Measurements from ENCODE around the gene SCMH1.
"Not testable (repeated sequence)": the region's sequence is repeated elsewhere in the genome, so short reads cannot be mapped to it uniquely, and the experiment has no call there.

Gene SCMH1

DNA sequence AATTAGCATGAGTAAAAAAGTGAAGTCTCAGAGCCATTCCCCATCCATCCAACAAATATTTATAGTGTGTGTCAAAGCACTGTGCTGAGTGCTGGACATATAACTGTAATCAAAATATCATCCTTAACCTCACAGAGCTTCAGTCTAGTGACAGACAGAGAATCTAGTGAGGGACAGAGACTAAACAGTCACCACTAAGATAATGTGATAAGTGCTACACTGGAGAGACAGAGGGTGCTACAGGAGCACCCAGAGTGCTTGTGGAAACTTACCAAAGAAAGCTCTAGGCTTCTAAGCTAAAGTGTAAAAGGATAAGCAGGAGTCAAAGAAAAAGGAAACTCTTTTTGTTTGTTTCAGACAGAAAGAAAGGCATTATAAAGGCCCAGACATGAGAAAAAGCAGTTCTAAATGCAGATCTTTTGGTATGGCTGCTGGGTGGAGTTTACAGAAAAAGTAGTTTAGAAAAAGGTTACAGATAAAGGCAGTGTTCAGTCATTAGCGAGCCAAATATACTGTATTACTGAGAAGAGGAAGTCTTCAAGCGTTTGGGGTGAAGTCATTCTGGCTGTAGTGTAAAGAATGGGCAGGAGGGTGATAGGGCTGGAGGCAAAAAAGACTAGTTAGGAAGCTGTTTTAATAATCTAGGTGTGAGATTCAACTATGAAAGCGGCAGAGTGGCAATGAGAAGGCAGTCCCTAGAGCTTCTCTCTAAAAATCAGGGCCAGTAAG is 83.8 kb downstream of the SCMH1 start:
- no peak for DNase-seq (ENCODE audit: extremely low read depth in 1 of 2, low read depth in 1 of 2)

DNA sequence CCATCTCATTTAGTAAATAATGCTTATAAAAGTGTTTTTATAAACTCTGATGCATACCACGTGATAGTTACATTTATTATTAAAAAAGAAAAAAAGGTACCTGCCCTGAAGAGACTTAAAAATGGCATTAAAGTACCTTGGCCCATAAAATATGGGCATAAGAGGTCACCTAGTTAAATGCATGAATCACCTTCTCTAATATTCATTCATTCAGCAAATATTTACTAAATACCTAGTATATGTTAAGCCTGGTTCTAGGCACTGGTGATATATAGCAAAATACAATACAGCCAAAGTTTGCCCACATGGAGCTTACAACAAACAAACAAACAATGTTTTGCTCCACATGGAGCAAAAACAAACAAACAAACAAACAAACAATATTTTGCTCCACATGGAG is 87.0 kb downstream of the SCMH1 start:
- no peak for DNase-seq (ENCODE audit: extremely low read depth in 1 of 2, low read depth in 1 of 2)

DNA sequence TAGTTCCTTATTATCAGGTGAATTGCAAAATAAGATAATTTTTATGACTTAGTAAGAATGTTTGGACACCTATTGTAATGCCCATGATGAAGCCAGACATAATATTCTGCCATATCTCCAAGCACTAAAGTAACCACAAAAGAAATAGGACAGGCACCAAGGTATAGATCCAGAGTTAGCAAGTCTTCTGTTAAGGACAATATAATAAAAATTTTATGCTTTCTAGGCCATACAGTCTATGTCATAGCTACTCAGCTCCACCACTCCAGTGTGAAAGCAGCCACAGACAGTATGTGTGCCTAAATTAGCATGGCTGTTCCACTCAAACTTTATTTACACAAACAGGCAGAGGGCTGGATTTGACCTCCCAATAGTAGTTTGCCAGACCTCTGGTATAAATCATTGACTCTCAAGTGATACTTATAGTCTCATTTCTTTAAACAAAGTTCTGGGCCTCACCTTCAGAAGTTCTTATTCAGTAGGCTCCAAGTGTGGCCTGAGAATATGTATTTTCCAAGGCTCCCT is 88.3 kb downstream of the SCMH1 start:
- no peak for DNase-seq (ENCODE audit: extremely low read depth in 1 of 2, low read depth in 1 of 2)

DNA sequence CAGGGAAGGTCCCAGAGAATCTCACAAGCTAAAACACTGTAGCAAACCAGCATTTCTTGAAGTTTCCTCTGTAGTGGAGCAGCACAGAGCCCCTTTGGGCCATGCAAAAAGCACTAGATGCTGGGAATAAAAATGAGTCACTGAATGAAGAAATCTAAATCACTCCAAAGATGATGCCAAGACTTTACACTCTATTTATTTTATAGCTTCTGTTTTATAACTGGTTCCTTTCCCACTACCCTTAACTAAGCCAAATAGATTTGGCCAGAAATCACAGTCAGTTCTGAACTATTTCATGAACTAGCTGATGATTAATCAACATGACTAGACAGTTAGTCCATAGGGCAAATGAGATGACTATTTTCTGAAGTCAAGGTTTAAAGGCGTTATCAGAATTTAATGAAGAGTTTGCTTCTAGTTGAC is 89.5 kb downstream of the SCMH1 start:
- DNase-seq (ENCODE audit: extremely low read depth in 1 of 2, low read depth in 1 of 2): no peak

DNA sequence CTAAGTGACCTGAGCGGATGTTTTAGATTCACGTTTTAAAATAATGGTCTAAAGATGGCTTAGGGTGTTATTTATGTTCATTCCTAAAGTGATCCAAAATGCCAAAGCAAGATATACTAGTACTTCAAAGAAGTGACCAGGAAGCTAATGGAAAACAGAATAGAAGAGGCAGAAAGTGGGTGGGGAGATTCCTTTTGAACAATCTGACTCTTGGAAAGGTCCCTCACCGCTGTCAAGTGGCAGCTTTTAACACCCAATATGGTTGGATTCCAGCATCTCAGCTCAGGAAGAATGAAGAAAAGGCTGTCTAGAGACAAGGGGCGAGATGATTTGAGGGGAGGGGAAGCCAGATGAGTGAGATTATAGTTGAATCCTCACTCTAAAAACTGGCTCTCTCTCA is 90.3 kb downstream of the SCMH1 start:
- DNase-seq (ENCODE audit: extremely low read depth in 1 of 2, low read depth in 1 of 2): no peak

DNA sequence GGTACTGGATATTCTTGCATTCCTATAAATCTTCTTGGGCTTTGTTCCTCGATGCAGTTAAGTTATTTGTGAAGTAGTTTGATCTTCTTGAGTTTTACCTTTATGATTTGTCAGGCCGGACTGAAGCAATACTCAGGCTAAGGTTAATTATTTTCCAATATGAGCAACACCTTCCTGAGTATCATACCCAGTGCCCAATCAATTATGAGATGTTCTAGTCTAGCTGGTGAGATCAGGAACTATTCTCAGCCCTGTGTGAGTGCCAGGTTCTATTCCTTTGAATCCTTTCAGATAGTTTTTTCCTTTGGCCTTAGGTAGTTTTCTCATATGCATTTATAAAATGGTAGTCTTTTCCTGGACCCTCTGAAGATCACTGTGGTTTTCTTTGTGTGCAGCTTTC is 92.5 kb downstream of the SCMH1 start:
- no peak for DNase-seq (ENCODE audit: extremely low read depth in 1 of 2, low read depth in 1 of 2)

DNA sequence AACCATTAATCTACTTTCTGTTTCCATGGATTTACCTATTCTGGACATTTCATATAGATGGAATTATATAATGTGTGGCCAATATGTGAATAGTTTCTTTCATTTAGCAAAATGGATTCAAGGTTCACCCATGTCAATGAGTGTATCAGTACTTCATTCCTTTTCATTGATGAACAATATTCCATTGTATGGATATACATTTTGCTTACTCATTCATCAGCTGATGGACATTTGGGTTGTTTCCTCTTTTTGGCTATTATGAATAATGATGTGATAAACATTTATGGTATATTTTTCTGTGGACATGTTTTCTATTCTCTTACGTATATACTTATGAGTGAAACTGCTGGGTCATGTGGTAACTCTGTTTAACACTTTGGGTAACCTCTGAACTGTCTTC is 97.8 kb downstream of the SCMH1 start:
- DNase-seq (ENCODE audit: extremely low read depth in 1 of 2, low read depth in 1 of 2): no peak

DNA sequence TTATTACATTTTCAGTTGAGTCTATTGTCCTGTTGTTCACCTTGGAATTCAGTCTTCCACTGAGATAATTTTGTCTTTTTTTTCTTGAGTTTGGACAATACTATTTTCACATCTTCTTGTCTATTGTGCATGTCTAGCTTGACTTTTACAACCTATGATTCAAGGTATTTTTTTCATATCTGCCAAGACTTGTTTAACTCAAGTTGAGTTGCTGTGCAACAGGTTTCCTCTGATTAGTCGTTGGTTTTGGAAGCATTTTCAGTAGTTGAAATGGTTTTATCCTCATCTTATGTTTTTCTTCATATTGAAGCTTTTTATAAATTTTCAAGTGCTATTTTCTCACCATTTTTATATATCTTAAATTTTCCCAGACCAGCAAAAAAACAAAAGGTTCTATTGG is 103.6 kb downstream of the SCMH1 start:
- DNase-seq (ENCODE audit: extremely low read depth in 1 of 2, low read depth in 1 of 2): no peak

DNA sequence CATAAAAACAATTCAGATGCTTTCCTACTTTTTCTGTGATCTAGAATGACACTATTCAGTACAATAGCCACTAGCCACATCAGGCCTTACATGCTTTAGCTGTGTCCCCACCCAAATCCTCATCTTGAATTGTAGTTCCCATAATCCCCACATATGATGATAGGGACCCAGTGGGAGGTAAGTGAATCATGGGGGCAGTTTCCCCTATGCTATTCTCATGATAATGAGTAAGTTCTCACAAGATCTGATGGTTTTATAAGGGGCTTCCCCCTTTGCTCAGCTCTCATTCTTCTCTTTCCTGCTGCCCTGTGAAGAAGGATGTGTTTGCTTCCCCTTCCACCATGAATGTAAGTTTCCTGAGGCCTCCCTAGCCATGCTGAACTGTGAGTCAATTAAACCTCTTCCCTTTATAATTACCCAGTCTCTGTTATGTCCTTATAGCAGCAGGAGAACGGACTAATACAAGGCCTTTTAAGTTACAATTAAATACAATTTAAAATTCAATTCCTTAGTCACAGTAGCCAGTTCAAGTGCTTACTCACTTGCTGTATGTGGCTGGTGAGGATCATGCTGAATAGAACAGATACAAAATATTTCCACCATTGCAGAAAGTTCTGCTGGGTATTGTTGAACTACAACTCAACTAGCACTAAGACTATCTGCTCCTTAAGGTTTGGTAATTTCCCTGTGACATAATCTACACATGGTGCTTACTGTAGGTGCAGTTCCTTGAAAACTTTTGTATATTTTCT is 106.7 kb downstream of the SCMH1 start:
- DNase-seq (ENCODE audit: extremely low read depth in 1 of 2, low read depth in 1 of 2): no peak

DNA sequence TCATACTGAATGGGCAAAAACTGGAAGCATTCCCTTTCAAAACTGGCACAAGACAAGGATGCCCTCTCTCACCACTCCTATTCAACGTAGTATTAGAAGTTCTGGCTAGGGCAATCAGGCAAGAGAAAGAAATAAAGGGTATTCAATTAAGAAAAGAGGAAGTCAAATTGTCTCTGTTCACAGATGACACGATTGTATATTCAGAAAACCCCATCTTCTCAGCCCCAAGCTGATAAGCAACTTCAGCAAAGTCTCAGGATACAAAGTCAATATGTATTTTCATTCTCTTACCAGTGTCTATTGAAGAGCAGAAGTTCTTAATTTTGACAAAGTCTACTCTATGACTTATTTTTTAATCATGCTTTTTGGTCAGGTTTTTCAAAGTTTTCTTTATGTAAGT is 107.8 kb downstream of the SCMH1 start:
- DNase-seq (ENCODE audit: extremely low read depth in 1 of 2, low read depth in 1 of 2): not testable (repeated sequence)

DNA sequence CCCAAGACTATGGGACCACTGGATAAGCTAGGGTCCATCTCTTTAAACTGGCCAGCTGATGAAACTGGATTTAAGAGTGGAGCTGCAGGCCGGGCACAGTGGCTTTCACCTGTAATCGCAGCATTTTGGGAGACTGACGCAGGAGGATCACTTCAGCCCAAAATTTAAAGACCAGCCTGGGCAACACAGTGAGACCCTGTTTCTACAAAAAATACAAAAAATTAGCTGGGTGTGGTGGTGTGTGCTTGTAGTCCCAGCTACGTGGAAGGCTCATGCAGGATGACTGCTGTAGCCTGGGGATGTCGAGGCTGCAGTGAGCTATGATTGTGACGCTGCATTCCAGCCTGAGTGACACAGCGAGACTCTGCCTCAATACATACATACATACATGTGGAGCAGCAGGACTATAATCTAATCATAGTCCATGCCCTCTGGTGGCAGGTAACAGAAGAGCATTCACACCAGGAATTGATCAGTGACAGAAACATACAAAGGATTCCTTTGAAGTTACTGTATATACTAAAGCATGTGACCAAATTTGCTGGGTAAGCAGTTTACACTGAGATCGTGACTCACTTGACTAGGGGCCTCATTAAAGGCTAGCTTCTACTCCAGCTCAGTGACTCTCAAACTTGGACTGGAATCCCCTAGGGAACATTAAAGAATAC is 119.1 kb downstream of the SCMH1 start:
- no peak for DNase-seq (ENCODE audit: extremely low read depth in 1 of 2, low read depth in 1 of 2)

DNA sequence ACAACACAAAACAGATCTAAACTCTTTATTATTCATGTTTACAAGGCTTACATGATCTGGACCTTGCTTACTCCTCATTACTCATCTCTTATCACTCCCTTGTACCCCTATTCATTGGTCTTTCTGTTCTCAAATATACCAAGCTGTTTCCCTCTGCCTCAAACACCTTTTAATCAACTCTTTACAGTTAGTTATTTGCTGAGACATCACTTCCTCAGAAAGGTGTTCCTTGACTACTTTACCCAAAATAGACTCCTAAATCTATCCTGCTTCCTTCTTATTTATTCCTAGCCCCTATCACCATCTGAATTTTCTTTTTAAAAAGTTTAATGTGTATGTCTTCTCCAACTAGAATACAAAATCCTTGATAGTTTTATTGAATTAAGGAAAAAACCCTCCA is 120.0 kb downstream of the SCMH1 start:
- no peak for DNase-seq (ENCODE audit: extremely low read depth in 1 of 2, low read depth in 1 of 2)

DNA sequence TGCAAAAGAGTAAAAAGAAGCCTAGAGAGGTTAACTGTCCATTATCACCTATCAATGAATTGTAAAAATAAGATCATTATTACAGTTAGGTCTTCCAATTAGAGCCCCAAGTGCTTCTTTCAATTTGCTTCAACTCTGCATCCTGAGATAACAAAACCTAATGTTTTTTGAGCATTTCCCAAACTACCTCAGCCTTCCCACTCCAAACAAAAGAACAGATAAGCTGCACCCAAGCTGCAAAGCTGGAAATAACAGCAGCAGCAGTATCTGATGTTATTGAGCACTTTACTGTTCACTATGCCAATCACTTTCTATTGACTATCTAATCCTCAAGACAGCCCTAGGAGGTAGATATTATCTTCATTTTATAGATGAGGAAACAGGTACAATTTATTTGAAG is 123.5 kb downstream of the SCMH1 start:
- DNase-seq (ENCODE audit: extremely low read depth in 1 of 2, low read depth in 1 of 2): no peak

DNA sequence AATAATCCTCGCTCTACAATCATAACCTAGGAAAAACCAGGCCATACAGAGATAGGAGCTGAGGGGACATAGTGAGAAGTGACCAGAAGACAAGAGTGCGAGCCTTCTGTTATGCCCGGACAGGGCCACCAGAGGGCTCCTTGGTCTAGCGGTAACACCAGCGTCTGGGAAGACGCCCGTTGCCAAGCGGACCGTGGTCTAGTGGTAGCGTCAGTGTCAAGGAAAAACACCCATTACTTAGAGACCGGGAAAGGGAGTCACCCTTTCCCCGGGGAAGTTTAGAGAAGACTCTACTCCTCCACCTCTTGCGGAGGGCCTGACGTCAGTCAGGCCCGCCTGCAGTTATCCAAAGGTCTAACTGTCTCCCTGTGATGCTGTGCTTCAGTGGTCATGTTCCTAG is 124.9 kb downstream of the SCMH1 start:
- not testable (repeated sequence) for DNase-seq (ENCODE audit: extremely low read depth in 1 of 2, low read depth in 1 of 2)

DNA sequence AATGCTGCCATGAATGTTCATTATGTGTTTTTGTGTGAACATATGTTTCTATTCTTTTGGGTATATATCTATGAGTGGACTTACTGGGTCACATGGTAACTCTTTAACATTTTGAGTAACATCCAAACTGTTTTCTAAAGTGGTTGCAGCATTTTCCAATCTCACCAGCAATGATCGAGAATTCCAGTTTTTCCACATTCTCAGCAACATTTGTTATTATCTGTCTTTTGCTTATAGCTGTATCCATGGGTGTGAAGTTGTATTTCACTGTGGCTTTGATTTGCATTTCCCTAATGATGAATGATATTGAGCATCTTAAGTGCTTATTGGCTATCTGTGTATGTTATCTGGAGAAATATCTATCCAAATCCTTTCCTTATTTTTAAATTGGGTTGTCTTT is 131.4 kb downstream of the SCMH1 start:
- DNase-seq (ENCODE audit: extremely low read depth in 1 of 2, low read depth in 1 of 2): no peak

DNA sequence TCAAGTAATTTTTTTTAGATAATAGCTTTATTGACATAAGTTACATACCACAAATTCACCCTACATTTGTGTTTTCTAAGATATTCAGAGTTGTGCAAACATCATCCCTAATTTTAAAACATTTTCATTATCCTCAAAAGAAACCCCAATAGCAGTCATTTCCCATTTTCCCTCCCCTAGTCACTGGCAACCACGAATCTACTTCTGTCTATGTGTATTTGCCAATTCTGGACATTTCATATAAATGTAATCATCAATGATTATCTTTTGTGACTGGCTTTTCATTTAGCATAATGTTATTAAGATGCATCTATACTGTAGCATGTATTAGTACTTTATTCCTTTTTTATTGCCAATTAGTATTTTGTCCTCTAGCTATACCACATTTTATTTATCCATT is 131.8 kb downstream of the SCMH1 start:
- DNase-seq (ENCODE audit: extremely low read depth in 1 of 2, low read depth in 1 of 2): no peak

DNA sequence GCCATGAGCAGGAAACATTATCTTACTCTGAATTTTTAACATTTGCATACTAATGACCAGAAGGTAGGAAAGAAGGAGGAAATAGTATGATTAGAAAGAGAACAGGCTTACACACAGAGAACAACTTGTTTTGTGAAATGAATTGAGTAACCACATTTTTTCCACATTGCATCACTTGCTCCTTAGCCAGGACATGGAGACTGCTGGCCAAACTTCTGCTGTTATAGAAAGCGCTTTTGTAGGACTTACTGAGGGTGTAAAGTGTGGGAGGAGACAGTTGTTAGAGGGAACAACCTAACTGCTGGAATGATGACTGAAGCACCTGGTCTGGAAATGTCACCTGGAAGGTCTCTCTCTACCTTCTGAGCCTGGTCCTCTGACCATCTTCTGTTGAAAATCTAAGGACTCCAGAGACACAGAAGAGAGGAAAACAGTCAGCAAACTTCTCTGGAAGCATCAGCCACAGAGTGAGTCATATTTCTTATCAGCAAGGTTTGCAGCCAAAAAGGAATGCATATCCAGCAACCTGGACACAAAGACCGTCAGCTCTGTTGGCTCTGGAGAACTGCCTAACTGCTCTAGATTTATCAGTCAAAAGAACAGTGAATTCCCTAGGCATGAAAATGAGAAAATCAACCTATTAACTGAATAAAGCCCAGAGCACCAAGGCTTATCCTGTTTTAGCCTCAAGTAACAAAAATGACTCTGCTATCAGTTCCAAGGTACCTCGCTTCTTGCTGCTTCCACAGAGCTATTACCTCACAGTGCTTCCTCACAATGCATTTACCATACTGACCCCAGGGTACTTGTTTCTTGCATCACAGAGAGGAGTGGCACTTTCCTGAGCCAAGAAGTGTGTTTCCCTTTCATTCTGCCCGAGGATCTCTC is 132.6 kb downstream of the SCMH1 start:
- DNase-seq (ENCODE audit: extremely low read depth in 1 of 2, low read depth in 1 of 2): no peak

DNA sequence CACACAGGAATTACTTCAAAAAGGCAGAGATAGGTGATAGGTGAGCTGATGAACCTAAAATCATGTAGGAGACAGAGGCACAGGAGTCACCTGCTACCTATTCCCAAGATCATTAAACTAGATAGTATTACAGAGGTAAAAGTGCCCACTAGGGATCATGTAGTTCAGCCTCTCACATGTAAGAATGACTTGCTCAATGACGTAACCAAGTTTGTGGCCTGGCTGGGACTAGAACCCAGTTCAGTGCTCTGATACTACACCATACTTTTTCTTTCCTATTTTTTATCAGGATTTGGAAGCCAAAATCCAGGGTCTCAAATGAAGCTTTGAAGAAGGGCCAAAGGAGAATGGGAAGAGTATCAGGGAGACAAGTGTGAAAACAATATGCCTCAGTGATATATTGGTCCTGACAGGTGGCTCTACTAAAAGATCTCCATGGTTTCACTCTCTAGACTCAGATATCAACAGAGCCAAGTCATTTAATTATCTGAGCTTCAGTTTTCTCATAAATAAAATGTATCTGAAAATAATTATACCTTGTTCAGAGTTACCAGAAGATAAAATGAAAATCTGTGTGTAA is 133.3 kb downstream of the SCMH1 start:
- DNase-seq (ENCODE audit: extremely low read depth in 1 of 2, low read depth in 1 of 2): no peak

DNA sequence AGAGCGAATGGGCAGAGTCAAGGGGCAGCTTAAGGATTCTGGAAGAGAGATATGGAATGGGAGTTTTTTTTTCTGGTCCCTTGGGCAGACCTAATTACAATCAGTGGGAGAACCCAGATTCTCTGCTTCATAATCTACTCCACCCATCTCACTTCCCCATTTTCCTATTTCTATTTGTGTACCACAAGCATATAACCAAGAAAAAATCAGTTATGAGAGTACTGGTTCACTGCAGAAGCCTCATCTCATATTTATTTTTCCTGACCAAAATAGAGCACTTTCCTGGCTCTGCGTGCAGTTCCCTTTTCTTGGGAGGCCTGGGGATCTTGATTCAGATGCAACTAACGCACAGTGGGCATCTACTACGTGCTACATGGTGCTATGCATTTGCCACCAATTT is 138.3 kb downstream of the SCMH1 start:
- no peak for DNase-seq (ENCODE audit: extremely low read depth in 1 of 2, low read depth in 1 of 2)

DNA sequence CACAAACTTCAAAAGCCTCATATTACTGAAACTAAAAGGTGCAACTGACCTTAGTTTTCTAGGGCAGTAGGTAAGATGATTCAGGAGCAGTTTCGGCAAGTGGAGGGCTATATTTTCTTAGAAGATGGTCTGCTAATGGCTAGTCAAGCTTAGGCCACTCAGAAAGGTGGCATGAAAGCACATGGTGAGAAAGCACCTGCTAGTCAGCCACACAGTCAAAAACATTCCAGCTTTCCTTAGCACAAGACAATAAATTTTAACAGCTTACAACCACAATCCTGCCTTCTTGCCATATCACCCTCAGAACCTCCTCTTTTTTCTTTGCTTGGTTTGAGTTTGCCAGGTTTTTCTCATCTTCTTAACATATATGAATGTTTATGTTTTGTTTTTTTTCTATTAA is 139.5 kb downstream of the SCMH1 start:
- no peak for DNase-seq (ENCODE audit: extremely low read depth in 1 of 2, low read depth in 1 of 2)
